SIG-M5 treated with dmso at 0.1 percent for 504 hours (cell line): Measurements from ENCODE around the gene GLCE.
"Not testable (repeated sequence)": the region's sequence is repeated elsewhere in the genome, so short reads cannot be mapped to it uniquely, and the experiment has no call there.

Experiments
- DNase-seq: peaks from one replicate; lab custom pipeline; 2025; ENCODE audit not compliant: unreplicated experiment; lab: John Stamatoyannopoulos, UW

GLCE gene

DNA sequence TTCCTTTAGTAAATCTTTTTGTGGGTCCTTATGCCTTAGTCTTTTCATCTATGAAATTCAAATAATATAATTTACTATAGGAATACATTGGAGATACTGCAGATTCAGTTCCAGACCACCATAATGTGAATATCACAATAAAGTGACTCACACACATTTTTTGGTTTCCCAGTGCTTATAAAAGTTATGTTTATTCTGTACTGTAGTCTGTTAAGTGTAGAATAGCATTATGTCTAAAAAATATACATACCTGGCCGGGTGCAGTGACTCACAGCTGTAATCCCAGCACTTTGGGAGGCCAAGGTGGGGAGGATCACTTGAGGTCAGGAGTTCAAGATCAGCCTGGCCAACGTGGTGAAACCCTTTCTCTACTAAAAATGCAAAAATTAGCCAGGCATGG, 84.4 kb downstream of the GLCE start:
- no peak for DNase-seq

DNA sequence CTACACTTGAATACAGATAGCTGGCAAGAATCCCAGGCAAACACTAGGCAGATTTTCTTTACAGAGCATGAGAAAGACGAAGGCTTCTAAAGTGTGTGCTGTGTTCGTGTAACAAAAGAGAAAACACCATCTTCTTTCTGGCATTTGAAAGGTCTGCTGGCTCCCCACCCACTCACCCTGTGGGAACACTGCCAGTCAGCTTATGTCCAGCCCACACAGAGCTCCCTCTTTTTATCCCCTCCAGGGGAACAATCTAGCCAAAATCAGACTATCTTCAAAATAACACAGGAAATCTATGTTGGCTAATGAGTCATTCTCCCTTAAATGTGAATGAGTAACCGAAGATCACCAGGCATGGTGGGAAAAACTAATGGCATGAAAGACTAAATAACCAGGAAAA, 92.7 kb downstream of the GLCE start:
- DNase-seq: no peak

DNA sequence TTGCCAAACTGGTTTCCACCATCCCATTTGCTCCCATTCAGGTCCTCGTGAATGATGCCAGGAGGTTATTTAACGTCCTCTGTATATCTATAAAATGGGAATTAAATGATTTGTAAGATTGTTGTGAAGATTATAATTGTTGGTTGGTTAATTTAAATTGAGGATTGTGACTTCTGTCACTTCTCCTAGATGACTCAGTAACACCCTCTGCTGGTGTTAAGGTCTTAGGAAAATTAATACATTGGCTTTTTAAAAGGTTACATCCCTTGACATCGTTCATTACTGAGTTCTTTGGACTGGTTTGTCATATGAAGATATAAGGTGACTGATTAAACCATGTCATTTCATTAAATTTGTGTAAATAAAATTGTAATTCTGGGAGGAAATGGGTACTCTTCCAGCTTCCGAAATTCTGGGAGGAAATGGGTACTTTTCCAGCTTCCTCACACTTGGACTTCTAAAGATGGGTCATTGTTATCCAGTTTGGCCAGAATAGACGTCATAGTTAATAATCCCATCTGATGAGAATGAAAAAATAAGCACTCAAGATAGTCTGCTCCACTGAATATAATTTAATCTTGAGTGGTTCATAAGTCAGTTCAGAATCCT, 105.0 kb downstream of the GLCE start:
- DNase-seq: no peak

DNA sequence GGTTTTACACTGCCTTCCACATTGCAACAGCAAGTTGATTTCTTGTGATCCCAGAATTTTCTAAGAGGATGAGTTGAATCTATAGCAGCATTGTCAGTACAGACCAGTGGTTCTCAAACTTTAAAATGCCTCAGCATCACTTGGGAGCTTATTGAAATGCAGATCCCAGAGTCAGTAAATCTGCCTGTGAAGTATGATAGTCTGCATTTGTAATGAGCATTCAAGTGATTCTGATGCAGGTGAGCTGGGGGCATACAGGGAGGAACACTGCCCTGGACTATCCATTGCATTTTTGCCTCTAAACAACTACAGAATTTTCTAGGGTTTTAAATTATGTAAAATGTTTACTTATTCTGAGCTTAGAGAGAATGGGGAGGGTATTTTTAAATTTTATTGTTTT, 110.8 kb downstream of the GLCE start:
- DNase-seq: no peak

DNA sequence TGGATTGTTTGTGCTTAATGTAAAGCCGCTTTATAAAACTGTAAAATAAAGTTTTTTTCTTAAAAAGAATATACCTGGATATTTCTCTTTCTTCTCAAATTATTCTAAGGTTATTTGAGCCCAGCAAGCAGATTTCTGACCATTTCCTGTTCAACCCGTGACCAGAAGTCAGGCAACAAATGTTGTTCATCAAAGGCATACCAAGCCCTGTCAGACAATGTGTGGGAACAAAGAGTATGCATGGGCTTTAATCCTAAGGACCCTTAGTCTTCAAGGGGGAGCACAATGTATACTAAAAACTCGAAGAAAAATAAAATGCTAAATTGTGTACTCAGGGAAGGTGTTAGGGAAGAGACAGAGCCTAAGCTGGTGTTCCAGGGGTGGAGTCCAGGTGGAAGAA, 111.7 kb downstream of the GLCE start:
- DNase-seq: no peak

DNA sequence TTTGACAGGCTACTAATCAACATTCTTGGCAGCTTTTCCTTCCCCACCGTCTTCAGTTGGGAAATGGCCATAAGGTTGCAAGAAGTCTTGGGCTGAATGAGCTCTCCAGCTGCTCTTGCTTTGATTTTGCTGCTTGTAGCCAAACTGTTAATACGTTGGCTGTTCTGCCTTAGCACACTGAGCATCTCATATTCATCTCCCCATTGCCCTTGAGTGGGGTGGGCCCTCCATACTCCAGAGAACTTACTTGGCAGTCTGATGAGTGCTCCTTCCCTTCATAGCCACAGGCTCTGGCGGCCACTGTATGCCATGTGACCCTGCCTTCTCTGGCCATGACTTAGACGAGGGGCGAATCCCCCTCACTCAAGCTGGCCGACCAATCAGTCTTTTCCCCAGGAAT, 112.5 kb downstream of the GLCE start:
- DNase-seq: no peak

DNA sequence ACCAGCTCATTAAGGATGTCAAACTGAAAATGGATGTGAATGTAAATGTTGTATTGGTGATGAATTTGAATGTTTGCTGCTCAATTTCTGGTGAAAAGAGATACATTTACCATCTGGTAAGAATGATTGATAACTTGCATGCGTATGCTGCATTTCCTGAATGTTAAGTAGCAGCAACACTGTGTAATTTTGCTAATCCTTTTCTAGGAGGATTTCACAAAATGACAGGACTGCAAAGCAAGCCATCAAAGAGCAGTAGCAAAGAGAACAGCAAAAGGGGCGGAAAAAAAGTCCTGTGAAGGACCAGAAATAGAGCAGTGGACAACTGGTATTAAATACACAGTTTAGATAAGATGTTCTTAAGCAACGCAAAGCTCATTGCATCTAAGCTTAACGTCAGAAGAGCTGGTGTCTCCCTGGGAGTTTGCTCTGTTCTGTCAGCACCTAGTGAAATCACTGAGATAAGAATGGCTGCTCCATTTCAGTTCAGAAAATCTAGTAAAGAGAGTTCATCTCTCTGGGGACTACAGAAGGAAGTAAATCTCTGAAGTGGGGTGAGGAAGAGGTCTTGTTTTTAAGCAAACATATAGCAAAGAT, 114.7 kb downstream of the GLCE start:
- DNase-seq: no peak

DNA sequence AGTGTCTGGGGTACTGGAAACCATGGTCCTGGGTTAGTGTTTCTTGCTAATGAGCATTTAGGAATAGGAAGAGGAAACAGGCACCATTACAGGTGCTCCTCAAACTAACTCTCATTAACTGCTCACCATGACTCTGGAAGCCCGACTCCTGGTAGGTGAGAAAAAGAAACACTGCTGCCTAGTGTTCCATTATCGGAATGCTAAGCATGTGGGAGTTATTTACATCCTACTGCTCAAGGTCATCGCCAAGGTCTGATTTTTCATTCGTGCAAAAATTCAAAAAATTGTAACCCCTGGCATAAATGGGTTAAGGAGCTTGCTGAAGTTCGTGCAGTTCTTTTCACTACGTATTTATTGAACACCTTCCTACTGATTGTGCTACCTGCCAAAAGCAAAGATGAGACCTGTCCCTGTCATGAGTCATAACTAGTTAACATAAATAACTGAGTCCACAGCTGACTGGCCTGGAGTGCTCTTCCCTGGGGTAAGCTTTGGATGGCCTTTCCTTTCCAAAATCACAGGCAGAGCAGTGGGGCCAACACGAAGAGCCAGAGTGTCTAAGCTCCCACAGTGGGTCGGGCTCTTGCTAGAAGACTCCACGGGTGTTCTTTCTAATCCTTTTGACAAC, 115.6 kb downstream of the GLCE start:
- DNase-seq: no peak

DNA sequence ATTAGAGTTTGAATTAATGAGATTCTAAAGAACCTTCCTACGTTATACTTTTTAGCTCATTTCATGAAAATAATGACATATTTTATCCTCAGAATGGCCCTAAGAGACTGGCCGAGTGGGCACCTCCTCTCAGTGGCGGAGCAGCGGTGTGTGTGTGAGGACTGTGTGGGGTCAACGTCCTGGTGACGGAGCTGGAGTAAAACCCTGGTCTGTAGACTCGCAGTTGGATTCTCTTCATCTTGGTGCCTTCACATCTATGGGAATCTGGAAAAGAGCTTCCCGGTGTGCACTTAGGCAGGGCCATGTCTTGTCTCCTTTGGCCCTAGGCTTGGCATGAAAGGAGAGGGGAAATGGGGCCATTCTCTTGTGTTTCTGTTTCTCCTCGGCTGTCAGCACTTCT, 116.9 kb downstream of the GLCE start:
- DNase-seq: no peak

DNA sequence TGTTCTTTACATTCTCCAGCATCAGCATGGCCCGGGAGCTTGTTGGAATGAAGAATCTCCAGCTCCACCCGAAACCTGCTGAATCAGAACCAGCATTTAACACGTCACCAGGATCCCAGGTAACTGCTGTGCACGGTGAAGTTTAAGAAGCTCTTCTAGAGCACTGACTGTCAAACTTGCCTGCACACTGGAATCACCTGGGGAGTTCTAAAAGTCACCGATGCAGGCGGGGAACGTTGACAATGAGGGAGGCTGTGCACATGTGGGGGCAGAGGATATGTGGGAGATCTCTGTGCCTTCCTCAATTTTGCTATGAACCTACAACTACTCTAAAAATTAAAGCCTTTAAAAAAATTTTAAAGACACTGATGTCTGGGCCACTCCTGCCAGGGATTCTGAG, 119.2 kb downstream of the GLCE start:
- DNase-seq: no peak

DNA sequence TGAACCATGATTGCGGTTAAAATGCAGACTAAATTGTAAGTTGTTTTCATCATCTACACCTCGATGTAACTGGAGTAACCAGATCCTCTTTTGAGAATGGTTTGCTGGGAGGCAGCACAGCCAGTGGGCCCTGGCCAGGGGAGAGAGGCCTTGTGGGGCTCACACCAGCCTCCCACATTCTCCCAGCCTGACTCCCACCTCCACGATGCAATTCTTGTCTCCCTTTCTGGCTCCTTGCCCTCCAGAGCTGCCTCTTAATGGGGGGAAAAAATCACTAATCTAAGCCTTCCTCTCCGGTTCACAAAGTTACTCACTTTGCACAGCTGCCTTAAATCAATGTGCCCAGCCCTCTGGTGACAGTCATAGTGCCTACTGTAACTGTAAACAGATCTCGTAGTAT, 120.3 kb downstream of the GLCE start:
- DNase-seq: no peak

DNA sequence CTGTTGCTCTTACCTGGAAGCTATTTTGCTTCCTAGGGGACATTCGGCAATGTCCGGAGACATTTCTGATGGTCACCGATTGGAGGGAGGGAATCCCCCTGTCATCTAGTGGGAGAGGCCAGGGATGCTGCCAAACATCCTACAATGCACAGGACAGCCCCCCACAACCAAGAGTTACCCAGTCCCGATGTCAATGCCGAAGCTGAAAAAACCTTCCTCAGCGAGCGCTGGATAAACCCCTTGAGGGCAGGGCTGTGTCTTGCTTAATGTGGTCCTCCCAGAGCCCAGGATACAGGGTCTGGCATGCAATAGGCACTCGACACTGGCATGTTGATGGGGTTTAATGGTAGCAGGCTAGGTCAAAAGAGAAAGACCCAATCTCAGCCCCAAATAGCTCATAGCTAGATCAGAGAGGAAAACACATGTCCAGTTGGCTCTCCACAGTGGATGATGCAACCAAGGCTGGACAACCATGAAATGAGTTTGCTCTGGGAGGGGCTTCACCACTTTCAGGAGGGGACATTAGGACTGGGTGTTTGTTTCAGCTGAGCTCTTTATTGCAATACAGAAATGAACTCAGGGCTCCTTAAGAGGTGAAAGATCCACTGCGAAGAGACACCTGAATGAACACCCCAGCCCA, 121.8 kb downstream of the GLCE start:
- no peak for DNase-seq

DNA sequence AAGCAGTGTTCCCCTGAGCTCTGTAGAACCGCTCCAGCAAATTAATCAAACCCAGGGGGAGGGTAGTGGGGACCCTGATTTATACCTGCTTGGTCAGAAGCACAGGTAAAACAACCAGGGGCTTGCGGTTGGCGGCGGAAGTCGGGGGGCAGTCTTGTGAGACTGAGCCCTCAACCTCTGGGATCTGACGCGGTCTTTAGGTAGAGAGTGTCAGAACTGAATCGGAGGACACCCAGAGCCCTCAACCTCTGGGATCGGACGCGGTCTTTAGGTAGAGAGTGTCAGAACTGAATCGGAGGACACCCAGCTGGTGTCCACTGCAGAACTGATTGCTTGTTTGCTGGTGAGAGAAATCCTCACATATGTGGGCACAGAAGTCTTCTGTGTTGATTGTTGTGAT, 125.4 kb downstream of the GLCE start:
- DNase-seq: no peak

DNA sequence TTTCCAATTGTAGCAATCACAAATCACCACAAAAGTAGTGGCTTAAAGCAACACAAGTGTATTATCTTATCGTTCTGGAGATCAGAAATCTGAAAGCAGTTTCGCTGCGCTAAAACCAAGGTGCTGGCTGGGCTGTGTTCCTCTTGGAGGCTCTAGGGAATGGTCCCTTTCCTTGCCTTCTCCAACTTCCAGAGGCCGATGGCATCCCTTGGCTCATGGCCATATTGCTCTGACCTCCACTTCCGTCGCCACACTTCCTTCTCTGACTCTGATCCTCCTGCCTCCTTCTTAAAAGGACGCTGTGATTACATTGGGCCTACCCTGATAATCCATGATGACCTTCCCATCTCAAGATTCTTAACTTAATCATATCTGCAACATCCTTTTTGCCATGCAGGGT, 127.6 kb downstream of the GLCE start:
- no peak for DNase-seq

DNA sequence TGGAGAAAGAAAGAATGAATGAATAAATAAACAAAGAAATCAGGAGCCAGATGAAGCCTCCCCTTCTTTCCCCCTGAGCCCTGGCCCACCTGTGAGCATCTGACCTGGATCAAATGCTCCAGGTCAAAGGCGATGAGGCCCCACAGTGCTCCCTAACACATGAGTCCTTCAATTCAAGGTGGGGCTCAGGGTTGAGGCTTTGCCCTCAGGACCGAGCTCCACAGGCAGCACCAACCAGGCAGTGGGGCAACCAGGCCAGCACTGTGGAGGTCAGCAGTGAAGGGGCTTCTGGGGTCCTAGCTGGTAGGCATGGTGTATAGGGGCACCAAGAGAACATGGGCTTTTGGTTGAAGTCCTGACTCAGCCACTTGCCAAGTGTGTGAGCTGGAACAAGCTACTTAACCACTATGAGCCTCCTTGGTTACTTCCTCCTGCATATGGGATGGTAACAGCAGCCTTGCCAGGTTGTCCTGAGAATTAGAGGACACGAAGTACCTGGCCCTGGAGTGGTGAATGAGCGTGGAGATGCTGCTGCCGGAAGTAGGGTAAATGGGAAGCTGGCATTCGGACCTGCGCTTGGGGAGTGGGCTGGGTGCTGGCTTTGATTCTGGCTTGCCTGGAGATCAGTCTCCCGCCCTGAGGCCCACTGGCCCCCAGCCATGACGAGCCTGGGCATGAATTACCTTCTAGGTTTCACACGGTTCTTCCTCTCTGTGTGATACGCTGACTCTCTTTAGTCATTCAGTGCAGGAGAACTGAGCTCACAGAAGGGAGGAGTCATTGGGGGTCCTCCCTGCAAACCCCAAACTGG, 128.3 kb downstream of the GLCE start:
- no peak for DNase-seq

DNA sequence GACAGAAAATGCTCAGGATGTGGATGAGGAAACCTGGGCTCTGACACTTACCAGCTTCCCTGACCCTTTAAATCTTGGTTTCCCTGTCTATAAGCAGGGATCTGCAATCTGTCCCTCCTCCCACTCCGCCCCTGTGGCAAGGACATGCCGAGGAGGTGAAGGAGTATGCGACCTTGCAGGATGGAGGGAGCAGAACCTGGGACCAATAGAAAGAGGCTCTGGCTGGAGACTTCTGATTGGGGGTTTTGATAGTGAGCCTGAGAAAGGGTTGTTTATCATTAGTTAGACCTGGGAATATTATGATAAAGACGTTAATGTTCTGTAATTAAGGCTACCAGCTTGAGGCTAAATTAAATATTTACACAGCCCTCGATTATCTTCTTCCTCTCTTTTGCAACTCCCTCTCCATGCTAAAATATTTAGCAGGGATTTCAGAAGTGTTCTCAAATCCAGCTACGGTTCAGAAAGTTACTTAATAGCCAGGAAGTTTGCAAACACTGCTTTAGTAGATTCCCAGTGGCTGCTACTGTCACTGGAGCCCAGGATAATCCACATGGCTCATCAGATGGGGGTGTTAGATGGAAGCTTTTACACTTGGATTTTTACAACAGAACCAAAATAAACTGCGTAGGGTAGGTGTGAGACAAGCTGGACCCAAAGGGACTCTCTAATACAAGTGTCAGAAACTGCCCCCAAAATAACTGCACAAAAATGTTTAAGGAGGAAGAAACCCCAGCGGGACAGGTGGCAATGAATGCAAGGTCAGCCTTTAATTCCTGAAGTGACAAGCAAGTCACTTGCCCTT, 129.1 kb downstream of the GLCE start:
- no peak for DNase-seq

DNA sequence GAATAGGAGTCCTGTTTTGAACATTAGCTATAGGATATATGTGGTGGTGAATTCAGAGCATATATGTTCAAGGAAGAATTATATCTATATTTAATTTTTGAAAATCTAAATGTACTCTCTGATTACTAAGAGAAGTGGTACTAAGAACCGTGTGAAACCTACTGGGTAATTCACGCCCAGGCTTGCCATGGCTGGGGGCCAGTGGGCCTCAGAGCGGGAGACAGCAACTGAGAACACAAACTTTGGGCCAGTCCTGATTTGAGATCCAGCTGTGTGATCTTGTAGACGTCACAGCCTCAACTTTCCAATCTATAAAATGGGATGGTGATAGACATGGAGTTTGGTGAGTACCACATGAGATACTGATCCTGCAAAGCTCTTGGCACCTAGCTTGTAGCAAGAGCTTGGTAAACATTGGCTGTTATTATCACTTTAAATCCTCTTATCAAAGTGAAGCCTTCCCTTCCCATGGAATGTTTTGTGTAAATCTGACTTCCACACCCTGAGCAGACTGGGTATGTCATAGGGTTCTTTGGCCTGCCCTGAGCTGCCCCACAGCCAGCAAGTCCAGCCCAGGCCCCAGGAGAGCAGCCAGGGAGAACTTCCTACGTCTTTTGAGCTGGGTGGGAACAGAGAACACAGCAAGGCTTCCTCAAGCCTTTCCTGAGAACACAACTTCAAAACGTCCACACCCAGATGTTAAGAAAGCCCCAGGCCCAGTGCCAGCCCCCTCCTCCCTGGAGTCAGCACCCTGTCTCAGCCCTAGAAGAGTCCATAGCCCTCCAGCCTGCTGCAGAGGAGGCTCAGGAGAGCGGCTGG, 130.1 kb downstream of the GLCE start:
- no peak for DNase-seq

DNA sequence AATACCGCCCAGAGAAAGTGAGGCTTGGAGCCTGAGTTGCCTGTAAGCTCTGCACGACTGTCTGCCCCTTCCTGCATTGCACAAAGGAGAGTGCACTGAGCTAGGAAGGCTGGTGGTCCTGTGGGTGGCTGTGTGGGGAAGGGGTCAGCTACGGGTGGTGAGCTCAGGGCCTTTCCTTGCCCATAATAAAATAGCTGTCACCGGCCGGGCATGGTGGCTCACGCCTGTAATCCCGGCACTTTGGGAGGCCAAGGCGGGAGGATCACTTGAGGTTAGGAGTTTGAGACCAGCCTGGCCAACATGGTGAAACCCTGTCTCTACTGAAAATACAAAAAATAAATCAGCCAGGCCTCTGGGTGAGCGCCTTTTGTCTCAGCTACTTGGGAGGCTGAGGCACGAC, 131.2 kb downstream of the GLCE start:
- DNase-seq: not testable (repeated sequence)

DNA sequence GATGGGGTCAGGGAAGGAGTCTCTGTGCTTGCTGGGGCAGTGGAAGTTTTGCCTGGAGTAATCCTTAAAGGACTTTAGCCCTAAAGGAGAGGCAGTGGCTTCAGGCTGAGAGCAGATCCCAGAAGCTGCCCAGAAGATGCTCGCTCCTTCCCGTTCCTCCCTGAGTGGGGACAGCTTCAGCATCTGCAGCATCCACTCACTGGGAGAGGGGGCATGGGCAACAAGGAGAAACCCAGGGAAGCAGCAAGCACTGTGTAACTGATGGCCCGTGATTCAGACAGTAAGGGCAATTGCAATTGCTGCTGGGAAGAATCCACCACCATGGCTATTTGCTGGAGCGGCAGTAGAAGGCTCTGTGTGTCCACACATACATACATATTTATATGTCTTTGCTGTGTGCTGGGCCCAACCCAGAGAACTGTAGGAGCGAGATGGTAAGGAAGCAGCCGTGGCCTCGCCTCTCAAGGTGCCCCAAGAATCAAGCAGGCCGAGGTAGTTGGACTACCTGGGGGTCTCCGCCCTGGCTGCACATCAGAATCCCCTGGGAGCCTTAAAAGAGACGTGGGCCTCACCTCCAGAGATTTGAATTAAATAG, 132.5 kb downstream of the GLCE start:
- DNase-seq: no peak
